Sigmoid colon (tissue), 7 donors: Measurements from ENCODE around the gene TM4SF5. TPM values are rescaled to one million over a fixed set of nuclear protein-coding genes. Genes with fewer than 3 reads are reported as not detected.
A peak's percentile ranks its signal among the peaks of the same experiment; 100 is the strongest.

Experiments
- DNase-seq: peaks from one replicate; pipeline ENCODE4 v3.0.0-alpha.2; 2019
- H3K27ac ChIP-seq, 4 donors: fragments of 200-600 bp; sonication (generic); one replicate each; pipeline ENCODE4 v1.5.1; 2016 to 2019; ENCODE audit warnings: mild to moderate bottlenecking in 1 of 4
- H3K27me3 ChIP-seq, 3 donors: fragments of 200-600 bp; sonication (generic); one replicate each; pipeline ENCODE4 v1.5.1; 2019; ENCODE audit warnings: mild to moderate bottlenecking in 1 of 3
- H3K36me3 ChIP-seq, 4 donors: fragments of 200-600 bp; sonication (generic); one replicate each; pipeline ENCODE4 v1.5.1; 2016 to 2019
- H3K4me1 ChIP-seq, 4 donors: fragments of 200-600 bp; sonication (generic); one replicate each; pipeline ENCODE4 v1.5.1; 2017 to 2019
- H3K4me3 ChIP-seq, 4 donors: fragments of 200-600 bp; sonication (generic); one replicate each; pipeline ENCODE4 v1.5.1; 2017 to 2019; ENCODE audit warnings: mild to moderate bottlenecking in 2 of 4, moderate library complexity in 1 of 4
- H3K9me3 ChIP-seq, 4 donors: fragments of 200-600 bp in 3 of 4; sonication (generic) in 3 of 4; one replicate each; pipeline versions ENCODE4 v1.5.1 to v1.6.1; 2013 to 2019
- CTCF ChIP-seq, 4 experiments: fragments of 450-650 bp in 3 of 4; fragments of 200-600 bp in 1 of 4; IDR thresholded peaks; one replicate each; pipeline ENCODE4 v1.5.1; 2016 to 2019; ENCODE audit warnings: antibody characterized with exemption in 4 of 4, mild to moderate bottlenecking in 3 of 4, moderate library complexity in 2 of 4
- EP300 ChIP-seq, 4 donors: sonication (generic); formaldehyde crosslinking; IDR thresholded peaks; one replicate each; pipeline ENCODE4 v1.6.1; 2017; ENCODE audit warnings: antibody characterized with exemption in 4 of 4
- POLR2A ChIP-seq, 2 donors: fragments of 450-650 bp; IDR thresholded peaks; one replicate each; pipeline ENCODE4 v1.6.1; 2016; ENCODE audit warnings: antibody characterized with exemption in 2 of 2, mild to moderate bottlenecking in 2 of 2, moderate library complexity in 2 of 2
- POLR2AphosphoS5 ChIP-seq, 4 donors: sonication (generic); formaldehyde crosslinking; IDR thresholded peaks; one replicate each; pipeline ENCODE4 v1.6.1; 2017; ENCODE audit warnings: antibody characterized with exemption in 4 of 4
- WGBS, 2 donors: extraction: QIAGEN DNeasy Blood & Tissue Kit; methylation state at CpG; one replicate each; pipeline ENCODE4 v1.1.7; 2013; 5-methylcytosine and 5-hydroxymethylcytosine counted together
- intact Hi-C: fragments of 100-400 bp; cut with DNase I; formaldehyde crosslinking; loops from one replicate; pipeline ENCODE4 v1.15.1; 2023
- polyA plus RNA-seq, 3 donors: library from polyadenylated mRNA; stranded (reverse); fragments of 200-250 nt; gene quantifications; one replicate each; pipeline ENCODE4 v1.2.3, GENCODE V29; 2013
- total RNA-seq, 4 donors: library from RNA; depleted of rRNA; stranded (reverse); fragments of >200 nt; gene quantifications; one replicate each; pipeline ENCODE4 v1.1.0, GENCODE V29; 2016
- donor health status: healthy with polysubstance abuse.
- donor health status: Bipolar disorder and iron deficiency.
- donor health status: healthy.

Gene TM4SF5
- total and polyA plus RNA-seq, 7 donors = 7.8 to 19.2 (median 11.1) TPM; not detected in 4

GRCh38 chr17:4759776-4760236, 11.9 kb upstream of the TM4SF5 start:
- Histone ChIP-seq H3K27me3 (peaks cover 0 to 12% (median 0%) of the 10 kb centered on the region in 3 donors), H3K36me3 (no peaks in the 10 kb centered on the region), H3K4me1 (no peaks in the 10 kb centered on the region), H3K27ac (no peak overlapping the region), H3K4me3 (no peak overlapping the region), H3K9me3 (no peaks in the 10 kb centered on the region)
- intact Hi-C loops = no loop called here
- no peak for TF ChIP-seq POLR2AphosphoS5 (IDR thresholded peaks at IDR 0.05)
- TF ChIP-seq EP300 (IDR thresholded peaks at IDR 0.05) = no peak
- no peak for TF ChIP-seq POLR2A (IDR thresholded peaks at IDR 0.05)
- no peak for TF ChIP-seq CTCF (IDR thresholded peaks at IDR 0.05)
- WGBS, 2 donors = 39 to 75% methylated on average over 10 of the region's 10 CpGs
- no peak for DNase-seq

- intact Hi-C loops = no loop called here
- H3K4me3 ChIP-seq = no peak overlapping the region
- H3K9me3 ChIP-seq = no peaks in the 10 kb centered on the region
- no peaks in the 10 kb centered on the region for H3K36me3 ChIP-seq
- 57 to 76% methylated on average over 3 of the region's 3 CpGs for WGBS, 2 donors
- H3K27ac ChIP-seq = peak overlapping the region in 1 of 4 donors; percentile 57
- H3K4me1 ChIP-seq = no peaks in the 10 kb centered on the region
- DNase-seq = no peak
- no peak for TF ChIP-seq CTCF (IDR thresholded peaks at IDR 0.05)
- peak in 1 of 4 donors; percentile 16 for TF ChIP-seq EP300 (IDR thresholded peaks at IDR 0.05)
- peak in 2 of 4 donors; percentile 22 to 32 for TF ChIP-seq POLR2AphosphoS5 (IDR thresholded peaks at IDR 0.05)
- peak in 1 of 2 donors; percentile 16 for TF ChIP-seq POLR2A (IDR thresholded peaks at IDR 0.05)
- H3K27me3 ChIP-seq = peaks cover 0 to 5% (median 0%) of the 10 kb centered on the region in 3 donors
Measured at GRCh38 chr17:4764595-4764994, 7.1 kb upstream of the TM4SF5 start.

GRCh38 chr17:4766201-4766600, 5.5 kb upstream of the TM4SF5 start:
- Histone ChIP-seq H3K36me3 (no peaks in the 10 kb centered on the region), H3K27me3 (peaks cover 0 to 2% (median 0%) of the 10 kb centered on the region in 3 donors), H3K27ac (peak overlapping the region in 3 of 4 donors; percentile 20 to 57 (median 43)), H3K9me3 (no peaks in the 10 kb centered on the region), H3K4me1 (no peaks in the 10 kb centered on the region), H3K4me3 (no peak overlapping the region)
- DNase-seq = no peak
- 78 to 89% methylated on average over 3 of the region's 3 CpGs for WGBS, 2 donors
- peak in 2 of 4 donors; percentile 18 to 21 for TF ChIP-seq EP300 (IDR thresholded peaks at IDR 0.05)
- TF ChIP-seq POLR2A (IDR thresholded peaks at IDR 0.05) = no peak
- intact Hi-C loops = no loop called here

- intact Hi-C loops = no loop called here
- H3K4me1 ChIP-seq = no peaks in the 10 kb centered on the region
Measured at GRCh38 chr17:4766723-4767122, 5.0 kb upstream of the TM4SF5 start.

GRCh38 chr17:4768298-4768697, 3.4 kb upstream of the TM4SF5 start:
- no peaks in the 10 kb centered on the region for H3K4me1 ChIP-seq
- peaks cover 0 to 10% (median 0%) of the 10 kb centered on the region in 3 donors for H3K27me3 ChIP-seq
- no peak for DNase-seq
- no peak overlapping the region for H3K4me3 ChIP-seq
- no peaks in the 10 kb centered on the region for H3K36me3 ChIP-seq
- no peaks in the 10 kb centered on the region for H3K9me3 ChIP-seq
- intact Hi-C loops = no loop called here
- 88 to 92% methylated on average over 6 of the region's 6 CpGs for WGBS, 2 donors
- no peak for TF ChIP-seq EP300 (IDR thresholded peaks at IDR 0.05)
- TF ChIP-seq CTCF (IDR thresholded peaks at IDR 0.05) = no peak
- TF ChIP-seq POLR2AphosphoS5 (IDR thresholded peaks at IDR 0.05) = no peak
- TF ChIP-seq POLR2A (IDR thresholded peaks at IDR 0.05) = no peak
- peak overlapping the region in 1 of 4 donors; percentile 29 for H3K27ac ChIP-seq

More at GRCh38 chr17:4766723-4767122, 5.0 kb upstream of the TM4SF5 start:
- Histone ChIP-seq H3K27ac (peak overlapping the region in 2 of 4 donors; percentile 43 to 46), H3K27me3 (peaks cover 0 to 4% (median 0%) of the 10 kb centered on the region in 3 donors), H3K4me3 (no peak overlapping the region), H3K9me3 (no peaks in the 10 kb centered on the region), H3K36me3 (no peaks in the 10 kb centered on the region)
- TF ChIP-seq POLR2A (IDR thresholded peaks at IDR 0.05) (no peak), EP300 (IDR thresholded peaks at IDR 0.05) (no peak), CTCF (IDR thresholded peaks at IDR 0.05) (no peak), POLR2AphosphoS5 (IDR thresholded peaks at IDR 0.05) (no peak)
- 84 to 91% methylated on average over 9 of the region's 9 CpGs for WGBS, 2 donors
- DNase-seq = no peak
